ENCODE measurements around the gene ADAMTS16.

DNA sequence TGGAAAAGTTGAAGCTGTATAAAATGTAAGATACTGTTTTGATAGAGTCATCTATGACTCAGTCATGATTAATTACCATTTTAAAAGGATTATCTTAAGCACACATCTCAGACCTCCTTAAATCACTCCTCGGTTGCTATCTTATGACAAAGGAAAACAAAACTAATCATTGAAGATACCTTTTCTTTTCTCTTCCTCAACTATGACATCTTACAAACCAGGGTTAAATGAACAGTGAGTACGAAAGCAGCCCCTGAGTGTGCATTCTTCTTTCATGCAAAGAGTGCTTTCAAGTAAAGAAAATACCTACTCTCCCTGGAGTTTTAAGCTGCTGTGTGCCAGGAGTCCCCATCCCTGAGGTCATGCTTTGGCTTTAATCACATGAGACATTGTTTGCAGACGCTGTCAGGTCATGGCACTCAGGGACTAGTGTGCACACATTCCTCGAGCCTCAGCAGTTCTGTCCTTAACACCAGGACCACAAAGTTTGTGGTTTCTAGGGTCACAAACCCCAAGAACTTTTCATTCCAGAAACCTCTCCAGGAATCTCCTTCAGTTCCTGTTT lies 195.7 kb downstream of the ADAMTS16 start:
- TF ChIP-seq POLR2A (IDR thresholded peaks at IDR 0.05; ENCODE audit: low read depth, low read length): no peak
- no peak for TF ChIP-seq POLR2AphosphoS5 (IDR thresholded peaks at IDR 0.05; ENCODE audit: low read depth, low read length)
- no peak for TF ChIP-seq TAF1 (IDR thresholded peaks at IDR 0.05; ENCODE audit: low read depth, low read length)
- TF ChIP-seq POU2F2 (IDR thresholded peaks at IDR 0.05; ENCODE audit: low read depth, low read length): no peak
- TF ChIP-seq PAX5 (IDR thresholded peaks at IDR 0.05; ENCODE audit: insufficient read depth, low read length, severe bottlenecking): no peak
- TF ChIP-seq SPI1 (IDR thresholded peaks at IDR 0.05; ENCODE audit: low read depth, low read length): no peak
